ENCODE data around the gene VCX2.
"Not testable (repeated sequence)": the region's sequence is repeated elsewhere in the genome, so short reads cannot be mapped to it uniquely, and the experiment has no call there.

VCX2 gene

GRCh38 chrX:8171169-8171568 is at the start of gene VCX2:
Gene VCX2, minus strand, starts transcription at chrX:8171267. Its CDS starts 624 bp downstream, at chrX:8170643.
- not testable (repeated sequence) for DNase-seq

- DNase-seq, result no peak
Measured at GRCh38 chrX:8204943-8205342, 33.9 kb upstream of the VCX2 start.

GRCh38 chrX:8204169-8204935 is 33.3 kb upstream of the VCX2 start:
- no peak for DNase-seq

GRCh38 chrX:8201896-8202331 is 30.8 kb upstream of the VCX2 start:
- DNase-seq, result no peak

- no peak for DNase-seq
Measured at GRCh38 chrX:8196776-8197175, 25.7 kb upstream of the VCX2 start.

- DNase-seq, result no peak
Measured at GRCh38 chrX:8194216-8194615, 23.1 kb upstream of the VCX2 start.

GRCh38 chrX:8192276-8192675 is 21.2 kb upstream of the VCX2 start:
- DNase-seq, result no peak

- DNase-seq, result no peak
Measured at GRCh38 chrX:8191022-8191421, 20.0 kb upstream of the VCX2 start.

- DNase-seq, result no peak
Measured at GRCh38 chrX:8190341-8190830, 19.3 kb upstream of the VCX2 start.

GRCh38 chrX:8189096-8189830 is 18.2 kb upstream of the VCX2 start:
- DNase-seq, result no peak

- DNase-seq, result no peak
Measured at GRCh38 chrX:8183346-8183745, 12.3 kb upstream of the VCX2 start.

GRCh38 chrX:8179656-8180055 is 8.6 kb upstream of the VCX2 start:
- DNase-seq, result no peak

GRCh38 chrX:8154011-8154410 is 17.1 kb downstream of the VCX2 start:
- not testable (repeated sequence) for DNase-seq

GRCh38 chrX:8147226-8147625 is 23.8 kb downstream of the VCX2 start:
- DNase-seq, result no peak

GRCh38 chrX:8144925-8145324 is 26.1 kb downstream of the VCX2 start:
- DNase-seq, result no peak

GRCh38 chrX:8141896-8142295 is 29.2 kb downstream of the VCX2 start:
- no peak for DNase-seq

GRCh38 chrX:8140986-8141744 is 29.9 kb downstream of the VCX2 start:
- DNase-seq, result no peak

- DNase-seq, result no peak
Measured at GRCh38 chrX:8139716-8140115, 31.4 kb downstream of the VCX2 start.

GRCh38 chrX:8138252-8138651 is 32.8 kb downstream of the VCX2 start:
- no peak for DNase-seq

- DNase-seq, result no peak
Measured at GRCh38 chrX:8126648-8127047, 44.4 kb downstream of the VCX2 start.

- DNase-seq, result no peak
Measured at GRCh38 chrX:8126092-8126491, 45.0 kb downstream of the VCX2 start.

GRCh38 chrX:8125566-8125965 is 45.5 kb downstream of the VCX2 start:
- no peak for DNase-seq

- no peak for DNase-seq
Measured at GRCh38 chrX:8122538-8122937, 48.5 kb downstream of the VCX2 start.
